ENCODE data around the gene ARID1B.

The ARID1B gene

GRCh38 chr6:157116426-157116825 lies 339.2 kb downstream of the ARID1B start:
- DNase-seq = no peak

DNA sequence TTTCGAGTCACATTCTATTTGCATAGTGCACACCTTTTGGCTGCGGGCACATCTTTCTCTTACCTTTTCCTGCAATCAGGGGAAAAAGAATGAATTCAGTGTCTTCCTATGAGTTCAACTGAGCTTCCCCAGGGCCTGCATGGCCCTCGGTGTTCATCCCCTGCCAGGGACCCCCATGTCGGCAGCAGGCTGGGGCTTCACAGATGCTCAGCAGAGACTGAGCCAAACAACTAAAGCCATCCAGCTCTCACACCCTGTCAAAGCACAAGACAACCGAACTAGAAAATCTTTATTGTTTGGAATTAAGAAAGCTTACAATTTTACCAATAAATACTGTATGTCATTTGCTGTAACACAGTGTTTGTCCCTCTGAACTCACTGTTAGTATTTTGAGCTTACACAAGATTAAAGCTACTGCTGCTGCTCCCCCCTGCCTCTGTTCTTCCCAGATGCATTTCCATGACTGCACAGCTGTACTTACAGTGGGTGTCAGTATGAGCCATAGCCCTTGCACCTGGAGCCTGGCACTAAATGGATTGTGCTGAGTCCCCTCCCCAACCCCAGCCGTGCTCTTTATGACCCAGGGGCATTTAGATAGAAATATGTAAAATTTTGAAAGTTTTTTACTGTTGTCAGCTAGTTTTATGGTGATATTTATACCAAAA lies 340.4 kb downstream of the ARID1B start:
- no peak for DNase-seq

DNA sequence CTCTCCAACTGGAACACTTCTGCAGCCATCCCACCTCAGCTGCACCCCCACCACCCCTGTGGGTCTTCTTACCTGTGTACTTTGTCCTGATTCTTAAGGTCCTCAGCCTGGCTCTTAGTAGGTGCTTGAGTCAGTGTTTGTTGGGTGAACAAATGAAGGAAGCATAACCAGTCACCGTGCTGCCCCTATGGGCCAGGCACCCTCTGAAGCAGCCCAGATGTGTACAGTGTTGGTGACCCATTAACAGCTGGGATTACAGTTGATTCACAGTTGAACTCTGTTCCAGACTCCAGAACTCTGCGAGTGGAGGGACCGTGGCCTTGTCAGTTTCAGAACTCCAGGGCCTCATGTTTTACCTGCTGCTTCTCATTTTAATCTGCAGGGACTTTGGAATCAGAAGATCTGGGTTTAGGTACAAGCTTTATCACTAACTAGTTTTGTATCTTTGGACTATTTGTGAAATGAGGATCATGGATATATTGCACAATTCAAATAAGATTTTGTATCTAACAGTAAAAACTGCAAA lies 342.4 kb downstream of the ARID1B start:
- no peak for DNase-seq

DNA sequence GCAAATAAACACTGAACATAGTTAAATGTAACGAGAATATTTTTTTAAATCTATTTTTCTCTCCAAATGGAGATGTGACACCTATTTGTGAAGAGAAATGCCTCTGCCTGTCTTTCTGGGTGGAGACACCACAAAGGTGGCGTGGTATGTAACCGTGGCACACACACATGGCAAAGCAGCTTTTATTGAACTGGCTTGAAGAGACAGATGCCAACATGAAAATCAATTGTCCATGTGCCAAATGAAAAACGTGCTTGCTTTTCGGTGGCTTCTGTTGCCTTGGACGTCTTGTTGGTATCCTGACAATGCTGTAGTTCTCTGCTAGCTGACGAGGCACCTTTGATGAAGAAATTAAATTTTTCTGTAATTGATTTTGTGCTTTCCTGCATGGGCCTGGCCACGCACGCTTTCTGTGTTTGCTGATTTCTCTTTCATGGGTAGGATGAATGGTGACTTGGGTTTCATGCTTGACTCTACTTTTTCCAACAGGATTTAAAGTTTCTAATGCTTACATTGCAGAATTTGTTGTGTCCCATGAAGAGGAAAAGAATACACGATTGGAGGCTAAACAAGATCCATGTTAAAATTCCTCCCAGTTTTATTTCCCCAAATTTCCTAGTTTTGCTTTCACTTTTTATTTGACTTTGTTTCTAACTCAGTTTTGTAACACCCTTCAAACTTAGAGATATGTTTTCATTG lies 343.5 kb downstream of the ARID1B start:
- DNase-seq = no peak

GRCh38 chr6:157121897-157122296 lies 344.7 kb downstream of the ARID1B start:
- no peak for DNase-seq

GRCh38 chr6:157123234-157123633 lies 346.1 kb downstream of the ARID1B start:
- no peak for DNase-seq

GRCh38 chr6:157124485-157125254 lies 347.5 kb downstream of the ARID1B start:
- DNase-seq = no peak

- DNase-seq = no peak
These were observed 348.4 kb downstream of the ARID1B start for GRCh38 chr6:157125531-157125930.

GRCh38 chr6:157126183-157127098 lies 349.3 kb downstream of the ARID1B start:
- no peak for DNase-seq

- no peak for DNase-seq
These were observed 351.1 kb downstream of the ARID1B start for GRCh38 chr6:157128235-157128775.

- DNase-seq = no peak
These were observed 354.1 kb downstream of the ARID1B start for GRCh38 chr6:157131250-157131649.

- peak; percentile 19 for DNase-seq
These were observed 356.7 kb downstream of the ARID1B start for GRCh38 chr6:157133856-157134255.

- no peak for DNase-seq
These were observed 357.3 kb downstream of the ARID1B start for GRCh38 chr6:157134402-157135047.

DNA sequence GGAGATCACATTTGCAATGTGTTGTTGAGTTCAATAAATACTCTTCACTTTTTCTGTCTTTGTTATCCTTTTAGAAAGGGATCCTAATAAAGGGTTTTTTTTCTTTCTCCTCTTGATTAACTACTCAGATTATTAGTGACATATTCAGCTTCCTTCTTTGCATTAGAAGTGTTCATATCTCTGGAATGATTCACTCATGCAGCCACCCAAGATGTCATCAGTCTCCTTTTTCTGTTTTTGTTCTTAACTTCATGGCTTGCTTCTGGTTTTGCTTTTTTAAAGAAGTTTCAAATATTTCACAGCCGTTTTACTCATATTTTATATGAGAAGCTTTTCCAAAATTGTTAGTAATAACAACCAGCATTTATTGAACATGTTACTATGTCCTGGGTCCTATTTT lies 358.5 kb downstream of the ARID1B start:
- DNase-seq = no peak

DNA sequence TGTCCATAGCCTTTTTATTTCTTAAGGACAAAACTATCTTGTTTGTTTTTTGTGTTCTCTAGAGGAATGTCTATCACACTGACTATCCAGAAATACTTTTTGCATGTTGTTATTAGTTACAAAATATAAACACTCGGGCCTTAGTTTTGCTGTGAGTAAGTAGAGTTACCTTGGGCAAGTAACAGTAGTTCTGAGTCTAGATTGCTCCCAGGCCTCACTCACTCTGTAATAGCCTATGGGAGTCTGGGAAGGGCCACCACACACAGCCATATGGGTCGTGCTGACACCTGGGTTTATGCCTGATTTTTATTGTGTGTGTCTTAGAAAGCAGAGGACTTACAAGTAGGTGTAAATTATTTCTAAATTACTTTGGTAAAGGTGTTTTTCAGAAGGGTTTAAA lies 360.3 kb downstream of the ARID1B start:
- DNase-seq = no peak

- DNase-seq = no peak
These were observed 362.0 kb downstream of the ARID1B start for GRCh38 chr6:157139054-157139708.

DNA sequence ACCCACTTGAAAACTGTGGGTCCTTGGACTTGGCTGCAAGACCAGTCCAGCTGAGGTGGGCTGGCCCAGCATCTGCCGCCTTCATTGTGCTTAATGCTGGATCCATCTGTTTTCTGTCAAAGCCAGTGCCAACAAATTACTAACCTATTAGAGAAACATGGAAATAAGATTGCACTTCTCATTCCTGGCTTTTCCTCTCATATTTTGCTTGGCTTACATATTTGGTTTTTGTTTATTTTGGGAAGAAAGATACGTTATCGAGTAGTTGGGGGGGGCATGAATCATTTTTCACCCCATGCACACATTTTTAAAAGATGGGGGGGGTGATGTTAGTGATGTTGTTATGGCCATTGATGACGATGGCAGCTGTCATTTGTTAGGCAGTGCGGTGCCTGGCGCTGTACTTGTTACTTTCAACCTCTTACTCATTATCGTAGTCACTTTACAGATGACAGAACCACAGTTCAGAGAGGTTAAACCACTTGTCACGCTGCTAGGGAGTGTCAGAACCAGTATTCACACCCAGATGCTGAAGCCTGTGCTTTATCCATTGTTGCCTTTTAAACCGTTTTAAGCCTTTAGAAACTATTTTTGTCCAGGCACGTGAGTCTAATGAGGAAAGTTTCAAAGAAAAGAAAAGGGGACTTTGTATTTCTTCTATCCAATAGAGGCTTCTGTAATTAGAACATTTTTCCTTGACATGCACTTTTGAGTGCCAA lies 366.2 kb downstream of the ARID1B start:
- DNase-seq = no peak

DNA sequence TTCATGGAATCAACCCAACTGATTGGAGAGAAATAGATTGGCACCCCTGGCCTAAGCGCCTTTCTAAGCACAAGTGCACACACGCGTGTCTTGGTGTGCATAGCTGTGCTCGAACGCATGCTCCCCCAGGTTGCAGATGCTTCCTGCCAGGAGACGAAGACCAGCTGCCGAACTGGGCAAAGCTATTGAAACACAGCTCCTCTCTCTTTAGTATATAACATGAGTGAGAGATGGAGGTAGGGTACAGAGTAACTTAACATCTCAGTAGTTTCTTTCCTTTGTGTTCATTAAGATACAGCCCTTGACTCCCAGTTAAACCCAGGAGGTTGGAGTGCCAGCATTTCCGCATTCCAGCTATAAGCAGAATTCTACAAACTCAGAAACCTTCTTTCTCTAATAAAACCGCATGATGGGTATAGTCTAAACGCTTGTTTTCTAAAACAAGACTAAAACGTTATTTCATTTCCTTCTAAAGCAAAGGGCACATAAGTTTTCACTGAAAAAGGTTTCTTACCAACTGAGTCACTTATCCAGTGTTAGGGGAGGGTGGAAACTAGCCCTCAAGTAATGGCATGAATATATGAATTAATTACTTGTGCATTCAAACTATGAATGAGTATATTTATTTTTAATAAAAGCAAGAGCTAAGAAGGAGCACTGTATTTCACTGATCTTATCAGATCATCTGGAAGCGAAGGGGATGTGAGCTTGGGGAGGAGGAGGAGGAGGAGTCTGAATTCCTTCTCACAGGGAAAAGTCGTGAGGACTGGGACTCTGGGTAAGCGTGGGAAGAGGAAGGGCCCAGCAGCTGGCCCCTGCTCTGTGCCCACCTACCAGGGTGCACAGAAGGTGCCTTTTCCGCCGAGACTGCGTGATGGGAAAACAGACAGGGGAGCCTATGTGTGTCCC lies 367.0 kb downstream of the ARID1B start:
- DNase-seq = no peak

DNA sequence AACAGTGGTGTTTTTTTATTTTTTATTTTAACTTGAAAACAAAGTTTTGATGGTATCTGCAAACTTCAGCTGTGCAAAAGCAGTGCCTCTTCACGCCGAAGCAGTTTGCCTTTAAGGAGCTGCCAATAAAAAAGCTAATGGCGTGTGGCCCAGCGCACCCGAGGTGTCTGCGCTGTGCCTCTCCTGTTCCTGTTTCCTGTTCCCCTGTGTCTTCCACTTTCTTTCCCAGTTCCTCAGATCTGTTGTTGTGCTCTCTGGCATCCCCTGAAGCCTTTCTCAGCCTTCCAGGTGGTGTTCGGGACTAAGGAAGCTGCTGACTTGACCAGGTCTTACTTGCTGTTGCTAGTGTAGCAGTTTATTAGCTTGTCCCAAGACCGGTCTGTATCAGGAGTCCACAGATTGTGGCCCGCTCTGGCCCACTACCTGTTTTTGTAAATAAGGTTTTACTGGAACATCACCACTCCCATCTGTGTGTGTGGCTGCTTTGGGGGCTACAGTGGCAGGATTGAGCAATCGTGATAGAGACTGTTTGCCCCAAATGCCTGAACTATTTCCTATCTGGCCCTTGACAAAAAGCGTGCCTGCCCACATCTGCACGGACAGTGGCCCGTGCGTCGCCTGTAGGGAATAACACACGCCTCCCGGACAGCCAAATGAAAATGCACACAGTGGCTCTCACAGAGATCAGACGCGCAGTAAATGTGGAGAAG lies 367.8 kb downstream of the ARID1B start:
- no peak for DNase-seq

All from NCI-H1048 (cell line).